ENCODE data around the gene TBX4. TPM values are rescaled to one million over a fixed set of nuclear protein-coding genes. Genes with fewer than 3 reads are reported as not detected.

TBX4 gene
- total RNA-seq, 1 experiment from 2014 or later, result not detected

DNA sequence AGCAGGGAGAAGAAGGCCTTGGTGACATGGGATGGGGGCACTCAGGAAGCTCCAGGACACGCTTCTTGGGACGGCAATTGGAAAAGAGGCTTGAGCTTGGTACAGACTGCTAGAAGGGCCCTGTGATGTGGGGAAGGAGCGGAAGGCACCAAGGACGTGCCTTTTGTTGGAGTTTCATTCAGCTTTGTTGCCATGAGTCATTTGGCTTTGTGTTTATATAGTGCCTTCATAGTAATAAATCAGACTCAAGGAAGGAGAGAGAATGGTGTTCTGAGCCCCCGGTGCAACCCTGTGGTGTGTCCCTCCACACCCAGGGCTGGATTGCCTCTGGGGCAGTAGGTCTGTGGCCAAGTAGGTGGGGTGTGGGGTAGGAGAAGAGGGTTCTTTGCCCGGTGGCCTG, 7.4 kb upstream of the TBX4 start:
- H3T11ph ChIP-seq (ENCODE audit: low read length), result no peak overlapping the region
- H3K4me1 Mint-ChIP-seq, result peaks cover 26 to 33% of the 10 kb centered on the region in 2 experiments
- H2BK120ac ChIP-seq (ENCODE audit: low read depth, low read length, poor library complexity, severe bottlenecking), result no peak overlapping the region
- no peak overlapping the region for H3K27ac ChIP-seq (ENCODE audit: insufficient read length, low read depth, low read length)
- TF ChIP-seq, protein P1, sequence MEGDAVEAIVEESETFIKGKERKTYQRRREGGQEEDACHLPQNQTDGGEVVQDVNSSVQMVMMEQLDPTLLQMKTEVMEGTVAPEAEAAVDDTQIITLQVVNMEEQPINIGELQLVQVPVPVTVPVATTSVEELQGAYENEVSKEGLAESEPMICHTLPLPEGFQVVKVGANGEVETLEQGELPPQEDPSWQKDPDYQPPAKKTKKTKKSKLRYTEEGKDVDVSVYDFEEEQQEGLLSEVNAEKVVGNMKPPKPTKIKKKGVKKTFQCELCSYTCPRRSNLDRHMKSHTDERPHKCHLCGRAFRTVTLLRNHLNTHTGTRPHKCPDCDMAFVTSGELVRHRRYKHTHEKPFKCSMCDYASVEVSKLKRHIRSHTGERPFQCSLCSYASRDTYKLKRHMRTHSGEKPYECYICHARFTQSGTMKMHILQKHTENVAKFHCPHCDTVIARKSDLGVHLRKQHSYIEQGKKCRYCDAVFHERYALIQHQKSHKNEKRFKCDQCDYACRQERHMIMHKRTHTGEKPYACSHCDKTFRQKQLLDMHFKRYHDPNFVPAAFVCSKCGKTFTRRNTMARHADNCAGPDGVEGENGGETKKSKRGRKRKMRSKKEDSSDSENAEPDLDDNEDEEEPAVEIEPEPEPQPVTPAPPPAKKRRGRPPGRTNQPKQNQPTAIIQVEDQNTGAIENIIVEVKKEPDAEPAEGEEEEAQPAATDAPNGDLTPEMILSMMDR (conservative IDR thresholded peaks at IDR 0.05), result no peak
- H2AK5ac ChIP-seq (ENCODE audit: insufficient read length, low read length), result no peak overlapping the region
- H3K27ac Mint-ChIP-seq, result no peak overlapping the region; a peak in 1 of 7 replicates
- peaks cover 73% of the 10 kb centered on the region for H3K27me3 Mint-ChIP-seq (ENCODE audit: low read depth)
- H3K4me1 ChIP-seq (ENCODE audit: insufficient read depth, low read length), result no peaks in the 10 kb centered on the region
- H3K56ac ChIP-seq (ENCODE audit: insufficient read length, low read depth, low read length), result no peak overlapping the region
- no peak for DNase-seq
- H2AFZ ChIP-seq (ENCODE audit: low read length), result no peak overlapping the region
- no peak overlapping the region for H2BK20ac ChIP-seq (ENCODE audit: low read depth, low read length, poor library complexity, severe bottlenecking)
- H2BK12ac ChIP-seq (ENCODE audit: insufficient read length, low read depth, low read length), result no peak overlapping the region
- no CpG with 5 or more reads among the region's 6 CpGs for WGBS (ENCODE audit: extremely low coverage, insufficient read length, low lambda C conversion rate)
- H3K9me3 Mint-ChIP-seq, result peaks cover 0 to 3% of the 10 kb centered on the region in 2 experiments; a peak in 3 of 5 replicates
- no peak overlapping the region for H4K5ac ChIP-seq (ENCODE audit: insufficient read length, low read depth, low read length)
- H3K23ac ChIP-seq (ENCODE audit: insufficient read length, low read depth, low read length), result no peak overlapping the region
- no peaks in the 10 kb centered on the region; a peak in 1 of 7 replicates for H3K36me3 Mint-ChIP-seq (ENCODE audit: insufficient read depth in 1 of 3, low read depth in 3 of 3)
- no peaks in the 10 kb centered on the region for H4K20me1 ChIP-seq (ENCODE audit: control insufficient read depth, insufficient read depth, insufficient read length)
- H3K4me2 ChIP-seq (ENCODE audit: insufficient read depth, insufficient read length, low read length), result no peak overlapping the region
- H3K9me3 ChIP-seq (ENCODE audit: control insufficient read depth, low read depth, low read length), result no peaks in the 10 kb centered on the region
- no peak overlapping the region for H3K4ac ChIP-seq (ENCODE audit: low read depth, low read length)
- H4K91ac ChIP-seq (ENCODE audit: insufficient read length, low read depth, low read length), result no peak overlapping the region
- H3K14ac ChIP-seq (ENCODE audit: insufficient read depth, low read length), result no peak overlapping the region
- no peaks in the 10 kb centered on the region for H3K23me2 ChIP-seq (ENCODE audit: insufficient read length, low read depth, low read length, poor library complexity, severe bottlenecking)
- H3K27me3 ChIP-seq (ENCODE audit: insufficient read depth, low read length), result peaks cover 3% of the 10 kb centered on the region; the same call in 1 of the 2 replicates
- H3K18ac ChIP-seq (ENCODE audit: insufficient read length, low read depth, low read length), result no peak overlapping the region
- H3K4me3 Mint-ChIP-seq, result no peak overlapping the region
- no peaks in the 10 kb centered on the region for H3K79me1 ChIP-seq (ENCODE audit: insufficient read depth, low read depth, low read length, poor library complexity, severe bottlenecking)
- no peak overlapping the region for H4K8ac ChIP-seq (replicated peaks; ENCODE audit: insufficient read length, low read depth, low read length)
- no peaks in the 10 kb centered on the region for H3K79me2 ChIP-seq (ENCODE audit: insufficient read depth, low read length)
- no peak overlapping the region for H3K9ac ChIP-seq (ENCODE audit: extremely low read depth, insufficient read length, low read length)
- H2BK15ac ChIP-seq (ENCODE audit: low read depth, low read length), result no peak overlapping the region
- H2BK5ac ChIP-seq (ENCODE audit: insufficient read length, low read length), result no peak overlapping the region

All from H9 (cell line).